ENCODE results near the gene SH3GL1. TPM values are rescaled to one million over a fixed set of nuclear protein-coding genes. Genes with fewer than 3 reads are reported as not detected.
"Not testable (repeated sequence)": the region's sequence is repeated elsewhere in the genome, so short reads cannot be mapped to it uniquely, and the experiment has no call there.

The SH3GL1 gene
- polyA plus RNA-seq, 1 of the 3 experiments (the other 2 are of a cell fraction): 82.8 TPM

- TF ChIP-seq EP300 (IDR thresholded peaks at IDR 0.05; ENCODE audit: borderline replicate concordance in 1 of 2, low read depth in 1 of 2, low read length in 1 of 2) (no peak), FOXJ3 (CRISPR knock-in tag; IDR thresholded peaks at IDR 0.05) (no peak), CTCF (IDR thresholded peaks at IDR 0.05) (no peak), YY1 (IDR thresholded peaks at IDR 0.05; ENCODE audit: low read depth) (no peak)
Observed at GRCh38 chr19:4350726-4351125, 49.6 kb downstream of the SH3GL1 start (continued).

GRCh38 chr19:4350111-4350510, 50.2 kb downstream of the SH3GL1 start:
- CTCF ChIA-PET: interaction anchor here (9.7 kb wide), 1 partner anchor 83 kb away, joined by 130 read pairs; no protein-coding TSS in a partner anchor
- Histone ChIP-seq H3K27ac (ENCODE audit: low read depth in 2 of 2, low read length in 1 of 2) (no peak overlapping the region), H3K36me3 (replicated peaks in 1 of 2; ENCODE audit: control insufficient read depth in 1 of 2, insufficient read depth in 2 of 2, low read length in 1 of 2) (peaks cover 6 to 15% of the 10 kb centered on the region in 2 experiments)

GRCh38 chr19:4349225-4349624, 51.1 kb downstream of the SH3GL1 start:
- H2AFZ ChIP-seq (ENCODE audit: low read depth); H3K4me1 ChIP-seq (ENCODE audit: control insufficient read depth in 1 of 2, insufficient read depth in 2 of 2, low read depth in 1 of 2, low read length in 1 of 2); H3K9me3 ChIP-seq; H3K79me2 ChIP-seq (ENCODE audit: insufficient read depth); H3K4me2 ChIP-seq; H3K27ac ChIP-seq (ENCODE audit: low read depth in 2 of 2, low read length in 1 of 2); POLR2A ChIA-PET; H3K9me2 ChIP-seq; H4K20me1 ChIP-seq (ENCODE audit: insufficient read depth); H3K9ac ChIP-seq; DNase-seq; H3K27me3 ChIP-seq (ENCODE audit: insufficient read depth); H3K4me3 ChIP-seq (ENCODE audit: low read depth in 2 of 2, low read length in 1 of 2): not testable (repeated sequence)
- Histone ChIP-seq H3K36me3 (replicated peaks in 1 of 2; ENCODE audit: control insufficient read depth in 1 of 2, insufficient read depth in 2 of 2, low read length in 1 of 2) (peaks cover 6 to 15% of the 10 kb centered on the region in 2 experiments), H3F3A (replicated peaks; ENCODE audit: insufficient read depth) (peaks cover 14% of the 10 kb centered on the region)
- CTCF ChIA-PET: interaction anchor here (9.7 kb wide), 1 partner anchor 82 kb away, joined by 130 read pairs; no protein-coding TSS in a partner anchor
- WGBS (ENCODE audit: low lambda C conversion rate): 94% methylated on average over 16 of the region's 16 CpGs

More at GRCh38 chr19:4350111-4350510, 50.2 kb downstream of the SH3GL1 start:
- no peak for DNase-seq
- H3K4me3 ChIP-seq (ENCODE audit: low read depth in 2 of 2, low read length in 1 of 2): no peak overlapping the region
- no peaks in the 10 kb centered on the region for H3K79me2 ChIP-seq (ENCODE audit: insufficient read depth)
- peaks cover 14% of the 10 kb centered on the region for H3F3A ChIP-seq (replicated peaks; ENCODE audit: insufficient read depth)
- WGBS (ENCODE audit: low lambda C conversion rate): 85% methylated on average over 8 of the region's 8 CpGs
- no peaks in the 10 kb centered on the region for H4K20me1 ChIP-seq (ENCODE audit: insufficient read depth)
- no peak for TF ChIP-seq RXRA (IDR thresholded peaks at IDR 0.05; ENCODE audit: borderline replicate concordance, low read depth)
- H3K9me3 ChIP-seq: no peaks in the 10 kb centered on the region
- no peak overlapping the region for H3K9ac ChIP-seq
- H2AFZ ChIP-seq (ENCODE audit: low read depth): no peak overlapping the region
- POLR2A ChIA-PET: no interaction called here
- no peaks in the 10 kb centered on the region for H3K27me3 ChIP-seq (ENCODE audit: insufficient read depth)
- no peaks in the 10 kb centered on the region for H3K4me1 ChIP-seq (ENCODE audit: control insufficient read depth in 1 of 2, insufficient read depth in 2 of 2, low read depth in 1 of 2, low read length in 1 of 2)
- no peaks in the 10 kb centered on the region for H3K9me2 ChIP-seq
- H3K4me2 ChIP-seq: no peak overlapping the region

GRCh38 chr19:4347521-4347920, 52.8 kb downstream of the SH3GL1 start:
- Histone ChIP-seq H3K4me1 (ENCODE audit: control insufficient read depth in 1 of 2, insufficient read depth in 2 of 2, low read depth in 1 of 2, low read length in 1 of 2) (peaks cover 0 to 6% of the 10 kb centered on the region in 2 experiments; a peak in 1 of 4 replicates), H3K9me2 (no peaks in the 10 kb centered on the region), H3K27ac (ENCODE audit: low read depth in 2 of 2, low read length in 1 of 2) (no peak overlapping the region), H3K9me3 (no peaks in the 10 kb centered on the region), H4K20me1 (ENCODE audit: insufficient read depth) (no peaks in the 10 kb centered on the region), H3K79me2 (ENCODE audit: insufficient read depth) (0 out of 2 replicates have a peak, but pooled peaks cover 5% of the 10 kb centered on the region), H2AFZ (ENCODE audit: low read depth) (no peak overlapping the region), H3F3A (replicated peaks; ENCODE audit: insufficient read depth) (peaks cover 12% of the 10 kb centered on the region), H3K4me2 (no peak overlapping the region), H3K36me3 (replicated peaks in 1 of 2; ENCODE audit: control insufficient read depth in 1 of 2, insufficient read depth in 2 of 2, low read length in 1 of 2) (peaks cover 2 to 11% of the 10 kb centered on the region in 2 experiments), H3K4me3 (ENCODE audit: low read depth in 2 of 2, low read length in 1 of 2) (no peak overlapping the region), H3K9ac (no peak overlapping the region), H3K27me3 (ENCODE audit: insufficient read depth) (no peaks in the 10 kb centered on the region)
- ChIA-PET POLR2A (interaction anchor here (0.6 to 0.7 kb wide), 2 partner anchors 44 to 84 kb away, joined by 3 read pairs; no protein-coding TSS in a partner anchor), CTCF (interaction anchor here (1.6 to 9.7 kb wide), 2 partner anchors 16 to 80 kb away, joined by 5 to 130 read pairs; no protein-coding TSS in a partner anchor)
- DNase-seq: no peak
- WGBS (ENCODE audit: low lambda C conversion rate): 81% methylated on average over 6 of the region's 6 CpGs
- TF ChIP-seq USF1 (IDR thresholded peaks at IDR 0.05; ENCODE audit: borderline replicate concordance, low read depth): no peak
- TF ChIP-seq CTCF (IDR thresholded peaks at IDR 0.05): no peak
- no peak for TF ChIP-seq MXI1 (IDR thresholded peaks at IDR 0.05; ENCODE audit: low read depth, low read length)
- TF ChIP-seq RFX5 (IDR thresholded peaks at IDR 0.05; ENCODE audit: low read length): no peak
- TF ChIP-seq RXRA (IDR thresholded peaks at IDR 0.05; ENCODE audit: borderline replicate concordance, low read depth): no peak
- TF ChIP-seq FOXJ3 (CRISPR knock-in tag; IDR thresholded peaks at IDR 0.05): no peak
- no peak for TF ChIP-seq GABPA (IDR thresholded peaks at IDR 0.05; ENCODE audit: low read depth)
- no peak for TF ChIP-seq TEAD4 (IDR thresholded peaks at IDR 0.05; ENCODE audit: borderline replicate concordance, insufficient read depth)
- TF ChIP-seq PBX3 (IDR thresholded peaks at IDR 0.05): no peak
- no peak for TF ChIP-seq FOXM1 (IDR thresholded peaks at IDR 0.05; ENCODE audit: low read depth)
- no peak for TF ChIP-seq GATA2 (CRISPR knock-in tag; IDR thresholded peaks at IDR 0.05)
